Colon (tissue), 2 donors: ENCODE measurements around the gene GUCA1A.
"Not testable (repeated sequence)": the region's sequence is repeated elsewhere in the genome, so short reads cannot be mapped to it uniquely, and the experiment has no call there.

ENCODE experiments used
- FAIRE-seq: peaks from 2 replicates; lab custom pipeline; 2012; peaks lifted over from hg19 to GRCh38; lab: Jason Lieb, UNC
- donor health status: control.
- donor health status: control.

The GUCA1A gene

GRCh38 chr6:42177514-42178364 lies 4.6 kb downstream of the GUCA1A start:
- no peak for FAIRE-seq

- no peak for FAIRE-seq
These were observed 6.2 kb downstream of the GUCA1A start for GRCh38 chr6:42179261-42179944.

- no peak for FAIRE-seq
These were observed 6.8 kb downstream of the GUCA1A start for GRCh38 chr6:42179945-42180313.

- FAIRE-seq, result no peak
These were observed 8.9 kb downstream of the GUCA1A start for GRCh38 chr6:42182101-42182500.

GRCh38 chr6:42184475-42184874 lies 11.3 kb downstream of the GUCA1A start:
- FAIRE-seq, result no peak

GRCh38 chr6:42185597-42185996 lies 12.4 kb downstream of the GUCA1A start:
- FAIRE-seq, result no peak

- no peak for FAIRE-seq
These were observed 15.2 kb downstream of the GUCA1A start for GRCh38 chr6:42188406-42188805.

GRCh38 chr6:42190554-42191183 lies 17.5 kb downstream of the GUCA1A start:
- FAIRE-seq, result no peak

- not testable (repeated sequence) for FAIRE-seq
These were observed 19.2 kb downstream of the GUCA1A start for GRCh38 chr6:42192385-42192784.

- no peak for FAIRE-seq
These were observed 20.3 kb downstream of the GUCA1A start for GRCh38 chr6:42193491-42193894.

GRCh38 chr6:42194056-42194455 lies 20.9 kb downstream of the GUCA1A start:
- FAIRE-seq, result no peak

GRCh38 chr6:42195415-42195814 lies 22.3 kb downstream of the GUCA1A start:
- no peak for FAIRE-seq

GRCh38 chr6:42197555-42198362 lies 24.6 kb downstream of the GUCA1A start:
- no peak for FAIRE-seq

- no peak for FAIRE-seq
These were observed 26.2 kb downstream of the GUCA1A start for GRCh38 chr6:42199106-42199981.

- no peak for FAIRE-seq
These were observed 26.9 kb downstream of the GUCA1A start for GRCh38 chr6:42200035-42200434.

- FAIRE-seq, result no peak
These were observed 28.2 kb downstream of the GUCA1A start for GRCh38 chr6:42201382-42201781.

GRCh38 chr6:42202131-42202915 lies 29.2 kb downstream of the GUCA1A start:
- FAIRE-seq, result not testable (repeated sequence)

- FAIRE-seq, result no peak
These were observed 30.0 kb downstream of the GUCA1A start for GRCh38 chr6:42203183-42203582.

- FAIRE-seq, result no peak
These were observed 31.7 kb downstream of the GUCA1A start for GRCh38 chr6:42204768-42205282.

- not testable (repeated sequence) for FAIRE-seq
These were observed 34.4 kb downstream of the GUCA1A start for GRCh38 chr6:42207559-42207958.
